Body of pancreas (tissue), 4 donors: Measurements from ENCODE around the gene LCE1A.

Experiments used
- POLR2A ChIP-seq, 3 donors: fragments of 450-650 bp; IDR thresholded peaks; one replicate each; pipeline ENCODE4 v1.6.1; 2016; ENCODE audit warnings: antibody characterized with exemption in 3 of 3, mild to moderate bottlenecking in 2 of 3
- TF ChIP-seq, protein P1 (sequence below), 7 experiments: fragments of 450-650 bp in 4 of 7; fragments of 200-600 bp in 3 of 7; sonication (generic) in 3 of 7; IDR thresholded peaks; one replicate each; pipeline ENCODE4 v1.5.1; 2016 to 2019; ENCODE audit warnings: antibody characterized with exemption in 7 of 7

- TF ChIP-seq, protein P1, sequence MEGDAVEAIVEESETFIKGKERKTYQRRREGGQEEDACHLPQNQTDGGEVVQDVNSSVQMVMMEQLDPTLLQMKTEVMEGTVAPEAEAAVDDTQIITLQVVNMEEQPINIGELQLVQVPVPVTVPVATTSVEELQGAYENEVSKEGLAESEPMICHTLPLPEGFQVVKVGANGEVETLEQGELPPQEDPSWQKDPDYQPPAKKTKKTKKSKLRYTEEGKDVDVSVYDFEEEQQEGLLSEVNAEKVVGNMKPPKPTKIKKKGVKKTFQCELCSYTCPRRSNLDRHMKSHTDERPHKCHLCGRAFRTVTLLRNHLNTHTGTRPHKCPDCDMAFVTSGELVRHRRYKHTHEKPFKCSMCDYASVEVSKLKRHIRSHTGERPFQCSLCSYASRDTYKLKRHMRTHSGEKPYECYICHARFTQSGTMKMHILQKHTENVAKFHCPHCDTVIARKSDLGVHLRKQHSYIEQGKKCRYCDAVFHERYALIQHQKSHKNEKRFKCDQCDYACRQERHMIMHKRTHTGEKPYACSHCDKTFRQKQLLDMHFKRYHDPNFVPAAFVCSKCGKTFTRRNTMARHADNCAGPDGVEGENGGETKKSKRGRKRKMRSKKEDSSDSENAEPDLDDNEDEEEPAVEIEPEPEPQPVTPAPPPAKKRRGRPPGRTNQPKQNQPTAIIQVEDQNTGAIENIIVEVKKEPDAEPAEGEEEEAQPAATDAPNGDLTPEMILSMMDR (IDR thresholded peaks at IDR 0.05): no peak
- no peak for TF ChIP-seq POLR2A (IDR thresholded peaks at IDR 0.05)
Measured at GRCh38 chr1:152864443-152864842, 37.2 kb downstream of the LCE1A start.
